HepG2 (cell line): ENCODE measurements around the gene AP1M1. TPM values are rescaled to one million over a fixed set of nuclear protein-coding genes. Genes with fewer than 3 reads are reported as not detected.
A peak's percentile ranks its signal among the peaks of the same experiment; 100 is the strongest.

Source experiments
- DPF2 ChIP-seq: sonication (generic); formaldehyde crosslinking; IDR thresholded peaks from 2 replicates; pipeline ENCODE4 v1.4.0; 2020; ENCODE audit warnings: mild to moderate bottlenecking, low read depth, missing genetic modification reagents, borderline replicate concordance
- ELF3 ChIP-seq: IDR thresholded peaks from 2 replicates; pipeline ENCODE4 v1.6.1; 2016; ENCODE audit warnings: missing genetic modification reagents, missing compliant biosample characterization
- FOXC1 ChIP-seq: sonication (generic); formaldehyde crosslinking; IDR thresholded peaks from 2 replicates; pipeline ENCODE4 v1.8.0; 2022; ENCODE audit warnings: mild to moderate bottlenecking, missing genetic modification reagents, borderline replicate concordance
- HCFC1 ChIP-seq: fragments of 150-350 bp; IDR thresholded peaks from 2 replicates; pipeline ENCODE4 v1.6.1; 2014; ENCODE audit warnings: low read depth, low read length
- MED1 ChIP-seq: sonication (generic); formaldehyde crosslinking; IDR thresholded peaks from 2 replicates; pipeline ENCODE4 v1.4.0; 2020; ENCODE audit warnings: missing genetic modification reagents
- MEF2D ChIP-seq: sonication (generic); formaldehyde crosslinking; IDR thresholded peaks from 2 replicates; pipeline ENCODE4 v1.5.1; 2020; ENCODE audit warnings: mild to moderate bottlenecking, missing genetic modification reagents
- NKX3-1 ChIP-seq: sonication (generic); formaldehyde crosslinking; IDR thresholded peaks from 2 replicates; pipeline ENCODE4 v1.5.0; 2020; ENCODE audit warnings: missing genetic modification reagents
- RORA ChIP-seq: sonication (generic); formaldehyde crosslinking; IDR thresholded peaks from 2 replicates; pipeline ENCODE4 v1.5.0; 2020; ENCODE audit warnings: mild to moderate bottlenecking, missing genetic modification reagents, moderate library complexity
- SAFB2 ChIP-seq: sonication (generic); formaldehyde crosslinking; IDR thresholded peaks from 2 replicates; pipeline ENCODE4 v1.5.1; 2020; ENCODE audit warnings: missing genetic modification reagents, low read depth, mild to moderate bottlenecking, borderline replicate concordance
- SMARCC2 ChIP-seq: fragments of 450-650 bp; IDR thresholded peaks from 2 replicates; pipeline ENCODE4 v1.6.1; 2017; ENCODE audit warnings: antibody characterized with exemption, mild to moderate bottlenecking
- SRSF4 ChIP-seq: fragments of 200-400 bp; formaldehyde crosslinking; IDR thresholded peaks from one replicate; pipeline ENCODE4 v1.6.1; 2018; ENCODE audit warnings: mild to moderate bottlenecking, low read depth, low read length, moderate library complexity; ENCODE audit not compliant: poor library complexity, severe bottlenecking
- STAT6 ChIP-seq: sonication (generic); formaldehyde crosslinking; IDR thresholded peaks from 2 replicates; pipeline ENCODE4 v1.4.0; 2020; ENCODE audit warnings: missing genetic modification reagents, mild to moderate bottlenecking, borderline replicate concordance
- ZBTB14 ChIP-seq: sonication (generic); formaldehyde crosslinking; IDR thresholded peaks from 2 replicates; pipeline ENCODE4 v1.4.0; 2020; ENCODE audit warnings: missing genetic modification reagents
- ZNF10 ChIP-seq: sonication (generic); formaldehyde crosslinking; IDR thresholded peaks from 2 replicates; pipeline ENCODE4 v1.4.0; 2020; ENCODE audit warnings: mild to moderate bottlenecking, low read depth, missing genetic modification reagents, borderline replicate concordance
- ZNF24 ChIP-seq: fragments of 450-650 bp; IDR thresholded peaks from 2 replicates; pipeline ENCODE4 v1.6.1; 2017; ENCODE audit warnings: antibody characterized with exemption, mild to moderate bottlenecking
- ZNF276 ChIP-seq: sonication (generic); formaldehyde crosslinking; IDR thresholded peaks from 2 replicates; pipeline ENCODE4 v1.4.0; 2020; ENCODE audit warnings: mild to moderate bottlenecking, low read depth, missing genetic modification reagents
- ZNF282 ChIP-seq: fragments of 450-650 bp; IDR thresholded peaks from 2 replicates; pipeline ENCODE4 v1.6.1; 2018; ENCODE audit not compliant: partially characterized antibody
- ZNF333 ChIP-seq: sonication (generic); formaldehyde crosslinking; IDR thresholded peaks from 2 replicates; pipeline ENCODE4 v1.4.0; 2020; ENCODE audit warnings: mild to moderate bottlenecking, missing genetic modification reagents, borderline replicate concordance
- ZNF878 ChIP-seq: sonication (generic); formaldehyde crosslinking; IDR thresholded peaks from 2 replicates; pipeline ENCODE4 v1.8.1; 2023; ENCODE audit warnings: mild to moderate bottlenecking, missing genetic modification reagents, moderate library complexity
- polyA plus RNA-seq, 8 experiments: library from polyadenylated mRNA; depleted of rRNA in 3 of 8; stranded (reverse) in 7 of 8; unstranded in 1 of 8; fragments of >200 nt; fragmentation: Illumina TruSeq in 4 of 8; extraction: Trizol in 4 of 8; gene quantifications; 2 replicates each; pipeline versions ENCODE4 v1.2.1 to v1.2.3, GENCODE V29; 2011 to 2016; ENCODE audit warnings: low read depth in 4 of 8, missing spikeins in 1 of 8, mixed read lengths in 1 of 8; ENCODE audit not compliant: insufficient read depth in 1 of 8
- total RNA-seq, 5 experiments: library from RNA; depleted of rRNA; stranded (reverse); fragments of >200 nt; fragmentation: Illumina TruSeq; extraction: Trizol; gene quantifications; 2 replicates each; pipeline ENCODE4 v1.2.3, GENCODE V29; 2016; ENCODE audit warnings: low read depth in 1 of 5

The AP1M1 gene
- total and polyA plus RNA-seq, 2 of the 13 experiments (the other 11 are each of a cell fraction or from before 2014, with no cell fraction given) = 34.4 to 46.1 TPM

- peak; percentile 39; the same call in 1 of the 2 replicates for TF ChIP-seq ZNF276 (CRISPR knock-in tag)
- peak; percentile 65 for TF ChIP-seq MED1
- TF ChIP-seq ZNF24 = no peak
- TF ChIP-seq DPF2 (CRISPR knock-in tag) = no peak
- 0 out of 2 replicates have a peak, but pooled peaks have one; percentile 17 for TF ChIP-seq ZNF878
- TF ChIP-seq ZNF10 (CRISPR knock-in tag) = no peak
- no peak for TF ChIP-seq SMARCC2
- TF ChIP-seq ZBTB14 (CRISPR knock-in tag) = no peak; the same call in 1 of the 2 replicates
- no peak for TF ChIP-seq ZNF282
- no peak; the same call in 1 of the 2 replicates for TF ChIP-seq STAT6
- TF ChIP-seq ZNF333 (CRISPR knock-in tag) = no peak; the same call in 1 of the 2 replicates
- TF ChIP-seq SAFB2 (CRISPR knock-in tag) = no peak
- no peak for TF ChIP-seq SRSF4
- no peak for TF ChIP-seq FOXC1 (CRISPR knock-in tag)
- TF ChIP-seq RORA (CRISPR knock-in tag) = no peak
- peak; percentile 38; the same call in 1 of the 2 replicates for TF ChIP-seq MEF2D (CRISPR knock-in tag)
- TF ChIP-seq NKX3-1 = no peak
- TF ChIP-seq ELF3 (CRISPR knock-in tag) = peak; percentile 83
- TF ChIP-seq HCFC1 = peak; percentile 67
Measured at GRCh38 chr19:16197622-16198369, at the start of gene AP1M1 (continued).
